ENCODE measurements around the gene RBM18. TPM values are rescaled to one million over a fixed set of nuclear protein-coding genes. Genes with fewer than 3 reads are reported as not detected.

RBM18 gene
- total RNA-seq, 1 experiment from 2014 or later, result 19.2 TPM

DNA sequence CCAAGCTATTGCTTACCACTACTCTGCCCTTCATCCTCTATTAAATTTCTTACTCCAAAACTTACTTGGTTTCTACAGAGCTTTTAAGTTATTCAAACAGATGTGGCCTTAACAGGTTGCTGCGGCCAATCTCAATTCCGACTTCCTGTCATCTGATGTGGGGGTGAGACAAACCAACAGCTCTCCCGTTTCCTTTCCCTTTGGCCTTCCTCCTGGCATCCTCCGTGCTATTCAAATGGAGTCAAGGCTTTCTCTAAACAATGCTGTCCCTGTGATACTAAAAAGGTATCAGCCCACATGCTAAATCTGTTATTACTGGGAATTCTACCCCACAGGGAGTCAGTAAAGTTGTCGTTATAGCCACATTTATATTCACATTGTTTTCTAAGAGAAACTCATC is 11.8 kb downstream of the RBM18 start:
- no peaks in the 10 kb centered on the region for H3K4me1 ChIP-seq (ENCODE audit: control insufficient read depth, insufficient read depth, low read length)
- TF ChIP-seq TCF7L2 (IDR thresholded peaks at IDR 0.05; ENCODE audit: low read depth, low read length) (no peak), SIN3A (IDR thresholded peaks at IDR 0.05; ENCODE audit: borderline replicate concordance, insufficient read depth, low read depth, low read length) (no peak), POLR2AphosphoS5 (IDR thresholded peaks at IDR 0.05; ENCODE audit: low read depth, low read length) (no peak)
- TF ChIP-seq, protein P1, sequence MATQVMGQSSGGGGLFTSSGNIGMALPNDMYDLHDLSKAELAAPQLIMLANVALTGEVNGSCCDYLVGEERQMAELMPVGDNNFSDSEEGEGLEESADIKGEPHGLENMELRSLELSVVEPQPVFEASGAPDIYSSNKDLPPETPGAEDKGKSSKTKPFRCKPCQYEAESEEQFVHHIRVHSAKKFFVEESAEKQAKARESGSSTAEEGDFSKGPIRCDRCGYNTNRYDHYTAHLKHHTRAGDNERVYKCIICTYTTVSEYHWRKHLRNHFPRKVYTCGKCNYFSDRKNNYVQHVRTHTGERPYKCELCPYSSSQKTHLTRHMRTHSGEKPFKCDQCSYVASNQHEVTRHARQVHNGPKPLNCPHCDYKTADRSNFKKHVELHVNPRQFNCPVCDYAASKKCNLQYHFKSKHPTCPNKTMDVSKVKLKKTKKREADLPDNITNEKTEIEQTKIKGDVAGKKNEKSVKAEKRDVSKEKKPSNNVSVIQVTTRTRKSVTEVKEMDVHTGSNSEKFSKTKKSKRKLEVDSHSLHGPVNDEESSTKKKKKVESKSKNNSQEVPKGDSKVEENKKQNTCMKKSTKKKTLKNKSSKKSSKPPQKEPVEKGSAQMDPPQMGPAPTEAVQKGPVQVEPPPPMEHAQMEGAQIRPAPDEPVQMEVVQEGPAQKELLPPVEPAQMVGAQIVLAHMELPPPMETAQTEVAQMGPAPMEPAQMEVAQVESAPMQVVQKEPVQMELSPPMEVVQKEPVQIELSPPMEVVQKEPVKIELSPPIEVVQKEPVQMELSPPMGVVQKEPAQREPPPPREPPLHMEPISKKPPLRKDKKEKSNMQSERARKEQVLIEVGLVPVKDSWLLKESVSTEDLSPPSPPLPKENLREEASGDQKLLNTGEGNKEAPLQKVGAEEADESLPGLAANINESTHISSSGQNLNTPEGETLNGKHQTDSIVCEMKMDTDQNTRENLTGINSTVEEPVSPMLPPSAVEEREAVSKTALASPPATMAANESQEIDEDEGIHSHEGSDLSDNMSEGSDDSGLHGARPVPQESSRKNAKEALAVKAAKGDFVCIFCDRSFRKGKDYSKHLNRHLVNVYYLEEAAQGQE (IDR thresholded peaks at IDR 0.05; ENCODE audit: insufficient read depth in 1 of 2, low read depth in 2 of 2, low read length in 1 of 2), result no peak
- TF ChIP-seq, protein P2, sequence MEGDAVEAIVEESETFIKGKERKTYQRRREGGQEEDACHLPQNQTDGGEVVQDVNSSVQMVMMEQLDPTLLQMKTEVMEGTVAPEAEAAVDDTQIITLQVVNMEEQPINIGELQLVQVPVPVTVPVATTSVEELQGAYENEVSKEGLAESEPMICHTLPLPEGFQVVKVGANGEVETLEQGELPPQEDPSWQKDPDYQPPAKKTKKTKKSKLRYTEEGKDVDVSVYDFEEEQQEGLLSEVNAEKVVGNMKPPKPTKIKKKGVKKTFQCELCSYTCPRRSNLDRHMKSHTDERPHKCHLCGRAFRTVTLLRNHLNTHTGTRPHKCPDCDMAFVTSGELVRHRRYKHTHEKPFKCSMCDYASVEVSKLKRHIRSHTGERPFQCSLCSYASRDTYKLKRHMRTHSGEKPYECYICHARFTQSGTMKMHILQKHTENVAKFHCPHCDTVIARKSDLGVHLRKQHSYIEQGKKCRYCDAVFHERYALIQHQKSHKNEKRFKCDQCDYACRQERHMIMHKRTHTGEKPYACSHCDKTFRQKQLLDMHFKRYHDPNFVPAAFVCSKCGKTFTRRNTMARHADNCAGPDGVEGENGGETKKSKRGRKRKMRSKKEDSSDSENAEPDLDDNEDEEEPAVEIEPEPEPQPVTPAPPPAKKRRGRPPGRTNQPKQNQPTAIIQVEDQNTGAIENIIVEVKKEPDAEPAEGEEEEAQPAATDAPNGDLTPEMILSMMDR (IDR thresholded peaks at IDR 0.05), result no peak
- no peak overlapping the region for H3K4me3 ChIP-seq (ENCODE audit: low read depth in 2 of 2, low read length in 2 of 2)
- ATAC-seq (no peak), DNase-seq (ENCODE audit: low read depth, low spot score) (no peak)
- intact Hi-C loops (cut with micrococcal nuclease; ENCODE audit: unreplicated experiment) (no loop called here), in situ Hi-C loops (cut with HindIII; ENCODE audit: low pct_unique_long_range_greater_than_20kb, low sequenced_read_pairs) (no loop called here)
- BruUV-seq (replicated peaks), result no TSS peak
- ChIA-PET CTCF (no interaction called here), POLR2A (no interaction called here)
- no peak overlapping the region for H3K27ac ChIP-seq (ENCODE audit: low read length)
- H3K9me3 ChIP-seq (ENCODE audit: control insufficient read depth, insufficient read depth, low read depth, low read length), result no peaks in the 10 kb centered on the region
- H3K36me3 ChIP-seq (ENCODE audit: control insufficient read depth, insufficient read depth, low read length), result peaks cover 5% of the 10 kb centered on the region
- no peaks in the 10 kb centered on the region for H3K27me3 ChIP-seq (ENCODE audit: control insufficient read depth, insufficient read depth, low read length)

DNA sequence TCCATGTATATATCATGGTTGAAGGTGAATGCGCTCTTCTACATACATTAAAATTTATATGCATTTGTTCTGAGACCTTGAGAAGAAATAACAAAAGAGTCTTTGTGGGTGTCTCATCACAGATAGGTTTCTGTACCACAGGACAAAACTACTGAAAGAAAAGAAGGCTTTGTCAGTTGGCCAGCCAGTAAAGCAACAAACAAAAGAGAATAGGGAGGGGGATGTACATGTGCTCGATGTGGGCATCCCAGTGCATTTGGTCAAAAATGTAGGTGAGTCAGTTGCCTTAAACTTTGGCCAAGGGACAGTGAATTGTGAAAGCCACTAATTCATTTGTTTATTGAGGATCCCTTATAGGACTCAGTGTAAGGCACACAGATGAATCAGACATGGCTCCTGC is 13.3 kb downstream of the RBM18 start:
- no peak for ATAC-seq
- in situ Hi-C loops (cut with HindIII; ENCODE audit: low pct_unique_long_range_greater_than_20kb, low sequenced_read_pairs), result no loop called here
- no peak overlapping the region for H3K4me3 ChIP-seq (ENCODE audit: low read depth in 2 of 2, low read length in 2 of 2)
- no peak overlapping the region for H3K27ac ChIP-seq (ENCODE audit: low read length)
- no peaks in the 10 kb centered on the region for H3K4me1 ChIP-seq (ENCODE audit: control insufficient read depth, insufficient read depth, low read length)
- no TSS peak for BruUV-seq (replicated peaks)
- ChIA-PET POLR2A (no interaction called here), CTCF (no interaction called here)
- intact Hi-C loops (cut with micrococcal nuclease; ENCODE audit: unreplicated experiment), result no loop called here
- no peaks in the 10 kb centered on the region for H3K27me3 ChIP-seq (ENCODE audit: control insufficient read depth, insufficient read depth, low read length)
- DNase-seq (ENCODE audit: low read depth, low spot score), result no peak
- TF ChIP-seq, protein P1 (IDR thresholded peaks at IDR 0.05; ENCODE audit: insufficient read depth in 1 of 2, low read depth in 2 of 2, low read length in 1 of 2), result no peak
- TF ChIP-seq POLR2AphosphoS5 (IDR thresholded peaks at IDR 0.05; ENCODE audit: low read depth, low read length) (no peak), SIN3A (IDR thresholded peaks at IDR 0.05; ENCODE audit: borderline replicate concordance, insufficient read depth, low read depth, low read length) (no peak), TCF7L2 (IDR thresholded peaks at IDR 0.05; ENCODE audit: low read depth, low read length) (no peak)
- TF ChIP-seq, protein P2 (IDR thresholded peaks at IDR 0.05), result no peak
- peaks cover 5% of the 10 kb centered on the region for H3K36me3 ChIP-seq (ENCODE audit: control insufficient read depth, insufficient read depth, low read length)
- H3K9me3 ChIP-seq (ENCODE audit: control insufficient read depth, insufficient read depth, low read depth, low read length), result no peaks in the 10 kb centered on the region

All from Panc1 (cell line).